HepG2 (cell line): ENCODE data around the gene RPTOR. TPM values are rescaled to one million over a fixed set of nuclear protein-coding genes. Genes with fewer than 3 reads are reported as not detected.

Source experiments
- ASH2L ChIP-seq: fragments of 300-600, 200-600 bp; sonication (generic); IDR thresholded peaks from 2 replicates; pipeline ENCODE4 v1.7.0; 2017; ENCODE audit warnings: low read depth, mild to moderate bottlenecking, moderate library complexity, mixed read lengths, low read length; ENCODE audit not compliant: insufficient read length
- ELF3 ChIP-seq: IDR thresholded peaks from 2 replicates; pipeline ENCODE4 v1.6.1; 2016; ENCODE audit warnings: missing genetic modification reagents, missing compliant biosample characterization
- GATAD2A ChIP-seq: IDR thresholded peaks from 2 replicates; pipeline ENCODE4 v1.6.1; 2016
- JUN ChIP-seq: sonication (generic); formaldehyde crosslinking; IDR thresholded peaks from 2 replicates; pipeline ENCODE4 v1.4.0; 2020; ENCODE audit warnings: mild to moderate bottlenecking, missing genetic modification reagents
- KLF15 ChIP-seq: sonication (generic); formaldehyde crosslinking; IDR thresholded peaks from 2 replicates; pipeline ENCODE4 v1.8.1; 2023; ENCODE audit warnings: borderline replicate concordance, mild to moderate bottlenecking, inconsistent platforms, missing genetic modification reagents, mixed read lengths
- KLF9 ChIP-seq: IDR thresholded peaks from 2 replicates; pipeline ENCODE4 v1.6.1; 2016; ENCODE audit warnings: low read depth
- MEF2D ChIP-seq: sonication (generic); formaldehyde crosslinking; IDR thresholded peaks from 2 replicates; pipeline ENCODE4 v1.5.1; 2020; ENCODE audit warnings: mild to moderate bottlenecking, missing genetic modification reagents
- MEIS1 ChIP-seq: sonication (generic); formaldehyde crosslinking; IDR thresholded peaks from 2 replicates; pipeline ENCODE4 v1.9.0; 2021; ENCODE audit warnings: mild to moderate bottlenecking, missing genetic modification reagents, moderate library complexity, borderline replicate concordance
- NFYB ChIP-seq: sonication (generic); formaldehyde crosslinking; IDR thresholded peaks from 2 replicates; pipeline ENCODE4 v1.4.0; 2020; ENCODE audit warnings: missing genetic modification reagents
- TBP ChIP-seq: sonication (generic); formaldehyde crosslinking; IDR thresholded peaks from 2 replicates; pipeline ENCODE4 v1.5.0; 2020; ENCODE audit warnings: missing genetic modification reagents
- ZNF232 ChIP-seq: sonication (generic); formaldehyde crosslinking; IDR thresholded peaks from 2 replicates; pipeline ENCODE4 v1.4.0; 2020; ENCODE audit warnings: missing genetic modification reagents, borderline replicate concordance
- ZNF879 ChIP-seq: sonication (generic); formaldehyde crosslinking; IDR thresholded peaks from 2 replicates; pipeline ENCODE4 v1.8.1; 2023; ENCODE audit warnings: missing genetic modification reagents
- polyA plus RNA-seq, 8 experiments: library from polyadenylated mRNA; depleted of rRNA in 3 of 8; stranded (reverse) in 7 of 8; unstranded in 1 of 8; fragments of >200 nt; fragmentation: Illumina TruSeq in 4 of 8; extraction: Trizol in 4 of 8; gene quantifications; 2 replicates each; pipeline versions ENCODE4 v1.2.1 to v1.2.3, GENCODE V29; 2011 to 2016; ENCODE audit warnings: low read depth in 4 of 8, missing spikeins in 1 of 8, mixed read lengths in 1 of 8; ENCODE audit not compliant: insufficient read depth in 1 of 8
- total RNA-seq, 5 experiments: library from RNA; depleted of rRNA; stranded (reverse); fragments of >200 nt; fragmentation: Illumina TruSeq; extraction: Trizol; gene quantifications; 2 replicates each; pipeline ENCODE4 v1.2.3, GENCODE V29; 2016; ENCODE audit warnings: low read depth in 1 of 5
- TF ChIP-seq, protein P1 (sequence below): sonication (generic); formaldehyde crosslinking; IDR thresholded peaks from 2 replicates; pipeline ENCODE4 v1.4.0; 2020; ENCODE audit warnings: missing genetic modification reagents, borderline replicate concordance
- TF ChIP-seq, protein P2 (sequence below): sonication (generic); formaldehyde crosslinking; IDR thresholded peaks from 2 replicates; pipeline ENCODE4 v1.4.0; 2020; ENCODE audit warnings: missing genetic modification reagents
- TF ChIP-seq, protein P3 (sequence below): sonication (generic); formaldehyde crosslinking; IDR thresholded peaks from 2 replicates; pipeline ENCODE4 v1.4.0; 2020; ENCODE audit warnings: missing genetic modification reagents
- TF ChIP-seq, protein P4 (sequence below): sonication (generic); formaldehyde crosslinking; IDR thresholded peaks from 2 replicates; pipeline ENCODE4 v1.9.0; 2021; ENCODE audit warnings: missing genetic modification reagents, borderline replicate concordance

The RPTOR gene
- total and polyA plus RNA-seq, 2 of the 13 experiments (the other 11 are each of a cell fraction or from before 2014, with no cell fraction given): 6.6 to 25.3 TPM

DNA sequence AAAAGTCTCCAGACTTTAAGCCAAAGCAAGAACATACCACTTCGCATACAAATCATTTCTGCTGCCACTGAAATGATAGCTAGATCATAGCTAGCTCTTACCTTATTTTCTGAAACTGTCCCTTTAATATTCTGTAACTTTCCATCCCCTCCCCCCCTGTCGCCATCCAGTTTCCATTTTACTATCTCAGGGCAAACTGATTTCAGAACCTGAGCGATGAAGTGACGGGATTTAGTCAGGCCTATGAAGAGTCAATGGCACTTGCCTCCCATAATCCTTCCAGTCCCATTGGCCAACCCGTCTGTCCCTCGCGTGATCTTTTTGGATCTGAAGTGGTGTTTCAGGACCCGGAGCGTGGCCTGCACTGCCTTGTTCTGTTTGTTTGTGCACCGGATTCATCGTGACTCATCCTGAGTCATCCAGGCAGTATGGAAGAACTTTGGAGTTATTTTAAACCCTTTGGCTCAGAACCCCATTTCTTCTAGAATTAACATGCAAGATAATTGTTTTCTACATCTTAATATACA is 247.2 kb downstream of the RPTOR start (continued):
- TF ChIP-seq, protein P1, sequence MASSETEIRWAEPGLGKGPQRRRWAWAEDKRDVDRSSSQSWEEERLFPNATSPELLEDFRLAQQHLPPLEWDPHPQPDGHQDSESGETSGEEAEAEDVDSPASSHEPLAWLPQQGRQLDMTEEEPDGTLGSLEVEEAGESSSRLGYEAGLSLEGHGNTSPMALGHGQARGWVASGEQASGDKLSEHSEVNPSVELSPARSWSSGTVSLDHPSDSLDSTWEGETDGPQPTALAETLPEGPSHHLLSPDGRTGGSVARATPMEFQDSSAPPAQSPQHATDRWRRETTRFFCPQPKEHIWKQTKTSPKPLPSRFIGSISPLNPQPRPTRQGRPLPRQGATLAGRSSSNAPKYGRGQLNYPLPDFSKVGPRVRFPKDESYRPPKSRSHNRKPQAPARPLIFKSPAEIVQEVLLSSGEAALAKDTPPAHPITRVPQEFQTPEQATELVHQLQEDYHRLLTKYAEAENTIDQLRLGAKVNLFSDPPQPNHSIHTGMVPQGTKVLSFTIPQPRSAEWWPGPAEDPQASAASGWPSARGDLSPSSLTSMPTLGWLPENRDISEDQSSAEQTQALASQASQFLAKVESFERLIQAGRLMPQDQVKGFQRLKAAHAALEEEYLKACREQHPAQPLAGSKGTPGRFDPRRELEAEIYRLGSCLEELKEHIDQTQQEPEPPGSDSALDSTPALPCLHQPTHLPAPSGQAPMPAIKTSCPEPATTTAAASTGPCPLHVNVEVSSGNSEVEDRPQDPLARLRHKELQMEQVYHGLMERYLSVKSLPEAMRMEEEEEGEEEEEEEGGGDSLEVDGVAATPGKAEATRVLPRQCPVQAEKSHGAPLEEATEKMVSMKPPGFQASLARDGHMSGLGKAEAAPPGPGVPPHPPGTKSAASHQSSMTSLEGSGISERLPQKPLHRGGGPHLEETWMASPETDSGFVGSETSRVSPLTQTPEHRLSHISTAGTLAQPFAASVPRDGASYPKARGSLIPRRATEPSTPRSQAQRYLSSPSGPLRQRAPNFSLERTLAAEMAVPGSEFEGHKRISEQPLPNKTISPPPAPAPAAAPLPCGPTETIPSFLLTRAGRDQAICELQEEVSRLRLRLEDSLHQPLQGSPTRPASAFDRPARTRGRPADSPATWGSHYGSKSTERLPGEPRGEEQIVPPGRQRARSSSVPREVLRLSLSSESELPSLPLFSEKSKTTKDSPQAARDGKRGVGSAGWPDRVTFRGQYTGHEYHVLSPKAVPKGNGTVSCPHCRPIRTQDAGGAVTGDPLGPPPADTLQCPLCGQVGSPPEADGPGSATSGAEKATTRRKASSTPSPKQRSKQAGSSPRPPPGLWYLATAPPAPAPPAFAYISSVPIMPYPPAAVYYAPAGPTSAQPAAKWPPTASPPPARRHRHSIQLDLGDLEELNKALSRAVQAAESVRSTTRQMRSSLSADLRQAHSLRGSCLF (CRISPR knock-in tag): no peak
- no peak for TF ChIP-seq ZNF879
- peak; percentile 43 for TF ChIP-seq ASH2L
- TF ChIP-seq NFYB (CRISPR knock-in tag): peak; percentile 70
- TF ChIP-seq JUN (CRISPR knock-in tag): peak; percentile 87
- no peak for TF ChIP-seq TBP (CRISPR knock-in tag)
- TF ChIP-seq, protein P2, sequence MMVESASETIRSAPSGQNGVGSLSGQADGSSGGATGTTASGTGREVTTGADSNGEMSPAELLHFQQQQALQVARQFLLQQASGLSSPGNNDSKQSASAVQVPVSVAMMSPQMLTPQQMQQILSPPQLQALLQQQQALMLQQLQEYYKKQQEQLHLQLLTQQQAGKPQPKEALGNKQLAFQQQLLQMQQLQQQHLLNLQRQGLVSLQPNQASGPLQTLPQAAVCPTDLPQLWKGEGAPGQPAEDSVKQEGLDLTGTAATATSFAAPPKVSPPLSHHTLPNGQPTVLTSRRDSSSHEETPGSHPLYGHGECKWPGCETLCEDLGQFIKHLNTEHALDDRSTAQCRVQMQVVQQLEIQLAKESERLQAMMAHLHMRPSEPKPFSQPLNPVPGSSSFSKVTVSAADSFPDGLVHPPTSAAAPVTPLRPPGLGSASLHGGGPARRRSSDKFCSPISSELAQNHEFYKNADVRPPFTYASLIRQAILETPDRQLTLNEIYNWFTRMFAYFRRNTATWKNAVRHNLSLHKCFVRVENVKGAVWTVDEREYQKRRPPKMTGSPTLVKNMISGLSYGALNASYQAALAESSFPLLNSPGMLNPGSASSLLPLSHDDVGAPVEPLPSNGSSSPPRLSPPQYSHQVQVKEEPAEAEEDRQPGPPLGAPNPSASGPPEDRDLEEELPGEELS (CRISPR knock-in tag): peak; percentile 18; the same call in 1 of the 2 replicates
- TF ChIP-seq, protein P3, sequence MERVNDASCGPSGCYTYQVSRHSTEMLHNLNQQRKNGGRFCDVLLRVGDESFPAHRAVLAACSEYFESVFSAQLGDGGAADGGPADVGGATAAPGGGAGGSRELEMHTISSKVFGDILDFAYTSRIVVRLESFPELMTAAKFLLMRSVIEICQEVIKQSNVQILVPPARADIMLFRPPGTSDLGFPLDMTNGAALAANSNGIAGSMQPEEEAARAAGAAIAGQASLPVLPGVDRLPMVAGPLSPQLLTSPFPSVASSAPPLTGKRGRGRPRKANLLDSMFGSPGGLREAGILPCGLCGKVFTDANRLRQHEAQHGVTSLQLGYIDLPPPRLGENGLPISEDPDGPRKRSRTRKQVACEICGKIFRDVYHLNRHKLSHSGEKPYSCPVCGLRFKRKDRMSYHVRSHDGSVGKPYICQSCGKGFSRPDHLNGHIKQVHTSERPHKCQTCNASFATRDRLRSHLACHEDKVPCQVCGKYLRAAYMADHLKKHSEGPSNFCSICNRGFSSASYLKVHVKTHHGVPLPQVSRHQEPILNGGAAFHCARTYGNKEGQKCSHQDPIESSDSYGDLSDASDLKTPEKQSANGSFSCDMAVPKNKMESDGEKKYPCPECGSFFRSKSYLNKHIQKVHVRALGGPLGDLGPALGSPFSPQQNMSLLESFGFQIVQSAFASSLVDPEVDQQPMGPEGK (CRISPR knock-in tag): no peak
- no peak for TF ChIP-seq MEIS1 (CRISPR knock-in tag)
- no peak for TF ChIP-seq KLF9 (CRISPR knock-in tag)
- TF ChIP-seq, protein P4, sequence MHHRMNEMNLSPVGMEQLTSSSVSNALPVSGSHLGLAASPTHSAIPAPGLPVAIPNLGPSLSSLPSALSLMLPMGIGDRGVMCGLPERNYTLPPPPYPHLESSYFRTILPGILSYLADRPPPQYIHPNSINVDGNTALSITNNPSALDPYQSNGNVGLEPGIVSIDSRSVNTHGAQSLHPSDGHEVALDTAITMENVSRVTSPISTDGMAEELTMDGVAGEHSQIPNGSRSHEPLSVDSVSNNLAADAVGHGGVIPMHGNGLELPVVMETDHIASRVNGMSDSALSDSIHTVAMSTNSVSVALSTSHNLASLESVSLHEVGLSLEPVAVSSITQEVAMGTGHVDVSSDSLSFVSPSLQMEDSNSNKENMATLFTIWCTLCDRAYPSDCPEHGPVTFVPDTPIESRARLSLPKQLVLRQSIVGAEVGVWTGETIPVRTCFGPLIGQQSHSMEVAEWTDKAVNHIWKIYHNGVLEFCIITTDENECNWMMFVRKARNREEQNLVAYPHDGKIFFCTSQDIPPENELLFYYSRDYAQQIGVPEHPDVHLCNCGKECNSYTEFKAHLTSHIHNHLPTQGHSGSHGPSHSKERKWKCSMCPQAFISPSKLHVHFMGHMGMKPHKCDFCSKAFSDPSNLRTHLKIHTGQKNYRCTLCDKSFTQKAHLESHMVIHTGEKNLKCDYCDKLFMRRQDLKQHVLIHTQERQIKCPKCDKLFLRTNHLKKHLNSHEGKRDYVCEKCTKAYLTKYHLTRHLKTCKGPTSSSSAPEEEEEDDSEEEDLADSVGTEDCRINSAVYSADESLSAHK (CRISPR knock-in tag): no peak
- TF ChIP-seq ELF3 (CRISPR knock-in tag): peak; percentile 44; the same call in 1 of the 2 replicates
- TF ChIP-seq MEF2D (CRISPR knock-in tag): no peak
- TF ChIP-seq ZNF232 (CRISPR knock-in tag): no peak
- no peak for TF ChIP-seq KLF15 (CRISPR knock-in tag)
- peak; percentile 69 for TF ChIP-seq GATAD2A (CRISPR knock-in tag)
